ENCODE data around the gene ABTB1.

DNA sequence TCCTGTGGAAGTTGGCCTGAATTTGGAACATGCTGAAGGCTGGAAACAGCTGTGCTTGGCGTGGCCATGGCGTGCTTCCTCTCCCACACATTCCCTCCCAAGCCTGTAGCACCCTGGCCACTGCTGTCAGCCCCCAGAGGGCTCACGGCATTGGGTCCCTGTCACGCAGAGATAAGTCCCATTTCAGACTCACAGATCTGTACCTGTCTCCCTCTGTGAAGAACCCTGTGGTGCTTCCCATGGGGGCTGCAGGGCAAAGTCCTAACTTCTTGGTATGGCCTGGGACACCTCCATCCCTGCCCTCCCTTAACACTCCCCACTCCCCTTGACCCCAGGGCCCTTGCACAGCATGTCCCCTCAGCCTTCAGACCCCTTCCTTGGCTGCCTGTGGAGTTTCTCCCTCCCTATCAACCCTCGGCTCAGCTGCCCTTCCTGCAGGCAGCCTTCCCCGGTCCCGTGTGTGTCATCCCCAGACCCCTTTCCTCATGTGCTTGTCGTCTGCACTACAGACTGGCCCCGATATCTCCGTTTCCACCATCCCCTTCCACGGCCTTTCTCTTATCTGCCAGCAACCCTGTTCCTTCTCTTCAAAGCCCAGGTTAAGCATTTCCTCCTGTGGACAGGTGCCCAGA is 28.6 kb downstream of the ABTB1 start:
- TF ChIP-seq POLR2A (IDR thresholded peaks at IDR 0.05): no peak
- TF ChIP-seq, protein P1, sequence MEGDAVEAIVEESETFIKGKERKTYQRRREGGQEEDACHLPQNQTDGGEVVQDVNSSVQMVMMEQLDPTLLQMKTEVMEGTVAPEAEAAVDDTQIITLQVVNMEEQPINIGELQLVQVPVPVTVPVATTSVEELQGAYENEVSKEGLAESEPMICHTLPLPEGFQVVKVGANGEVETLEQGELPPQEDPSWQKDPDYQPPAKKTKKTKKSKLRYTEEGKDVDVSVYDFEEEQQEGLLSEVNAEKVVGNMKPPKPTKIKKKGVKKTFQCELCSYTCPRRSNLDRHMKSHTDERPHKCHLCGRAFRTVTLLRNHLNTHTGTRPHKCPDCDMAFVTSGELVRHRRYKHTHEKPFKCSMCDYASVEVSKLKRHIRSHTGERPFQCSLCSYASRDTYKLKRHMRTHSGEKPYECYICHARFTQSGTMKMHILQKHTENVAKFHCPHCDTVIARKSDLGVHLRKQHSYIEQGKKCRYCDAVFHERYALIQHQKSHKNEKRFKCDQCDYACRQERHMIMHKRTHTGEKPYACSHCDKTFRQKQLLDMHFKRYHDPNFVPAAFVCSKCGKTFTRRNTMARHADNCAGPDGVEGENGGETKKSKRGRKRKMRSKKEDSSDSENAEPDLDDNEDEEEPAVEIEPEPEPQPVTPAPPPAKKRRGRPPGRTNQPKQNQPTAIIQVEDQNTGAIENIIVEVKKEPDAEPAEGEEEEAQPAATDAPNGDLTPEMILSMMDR (IDR thresholded peaks at IDR 0.05): no peak

Data from right lobe of liver (tissue), 4 donors.